B cell (primary cell): Measurements from ENCODE around the gene GSG1L.

ENCODE experiments used
- CTCF ChIP-seq: fragments of 200-600 bp; IDR thresholded peaks from one replicate; pipeline ENCODE4 v1.8.0; 2022; ENCODE audit warnings: antibody characterized with exemption, mild to moderate bottlenecking
- EZH2 ChIP-seq: IDR thresholded peaks from 2 replicates; pipeline ENCODE4 v1.6.1; 2012; ENCODE audit warnings: borderline replicate concordance, low read depth, mild to moderate bottlenecking, moderate library complexity, low read length; ENCODE audit not compliant: insufficient read depth, poor library complexity, severe bottlenecking

GRCh38 chr16:28062847-28063521 lies 530 bp downstream of the GSG1L start:
- TF ChIP-seq EZH2 (no peak), CTCF (no peak)
